HFFc6 (cell line): ENCODE results near the gene SLC32A1. TPM values are rescaled to one million over a fixed set of nuclear protein-coding genes. Genes with fewer than 3 reads are reported as not detected.

Experiments used
- DNase-seq: peaks from one replicate; pipeline ENCODE4 v3.0.0-alpha.2; 2018
- H3K27ac Mint-ChIP-seq: 2 replicates; pipeline ENCODE4 v1.8.0; 2020; ENCODE audit warnings: mild to moderate bottlenecking, mixed read lengths
- H3K27me3 Mint-ChIP-seq: 2 replicates; pipeline ENCODE4 v1.8.0; 2021; ENCODE audit warnings: mild to moderate bottlenecking, moderate library complexity, mixed read lengths; ENCODE audit not compliant: insufficient read depth
- H3K36me3 Mint-ChIP-seq: 2 replicates; pipeline ENCODE4 v1.8.0; 2021; ENCODE audit warnings: low read depth, mixed read lengths
- H3K4me1 Mint-ChIP-seq: 2 replicates; pipeline ENCODE4 v1.8.0; 2020; ENCODE audit warnings: low read depth, mixed read lengths
- H3K4me3 Mint-ChIP-seq: 2 replicates; pipeline ENCODE4 v1.8.0; 2020; ENCODE audit warnings: mild to moderate bottlenecking, moderate library complexity, mixed read lengths
- H3K9me3 Mint-ChIP-seq: 2 replicates; pipeline ENCODE4 v1.8.0; 2020; ENCODE audit warnings: mild to moderate bottlenecking, mixed read lengths
- CTCF ChIP-seq: fragments of 200-600 bp; sonication (generic); IDR thresholded peaks from 2 replicates; pipeline ENCODE4 v1.5.0; 2021; ENCODE audit warnings: antibody characterized with exemption, mild to moderate bottlenecking
- total RNA-seq, 6 experiments: library from RNA; stranded (reverse); fragmentation: NEBNext Ultra II Directional; extraction: Animal tissue kit (Norgen Biotek cat#: 25700); gene quantifications; 2 replicates in 1 of 6; 3 replicates in 5 of 6; pipeline ENCODE4 v1.2.3, GENCODE V29; 2021

SLC32A1 gene
- total RNA-seq, 6 experiments from 2014 or later = not detected

- H3K4me3 Mint-ChIP-seq = no peak overlapping the region
- H3K36me3 Mint-ChIP-seq = peaks cover 22% of the 10 kb centered on the region
- DNase-seq = no peak
Measured at GRCh38 chr20:38774167-38774566, 49.9 kb downstream of the SLC32A1 start.

GRCh38 chr20:38776363-38776762 is 52.1 kb downstream of the SLC32A1 start:
- no peak for DNase-seq
- no peaks in the 10 kb centered on the region for H3K27me3 Mint-ChIP-seq
- peaks cover 6% of the 10 kb centered on the region for H3K4me1 Mint-ChIP-seq
- no peak for TF ChIP-seq CTCF
- peaks cover 21% of the 10 kb centered on the region for H3K36me3 Mint-ChIP-seq
- H3K27ac Mint-ChIP-seq = no peak overlapping the region
- H3K9me3 Mint-ChIP-seq = no peaks in the 10 kb centered on the region
- H3K4me3 Mint-ChIP-seq = no peak overlapping the region

More at GRCh38 chr20:38774167-38774566, 49.9 kb downstream of the SLC32A1 start:
- no peak for TF ChIP-seq CTCF
- Mint-ChIP-seq H3K9me3 (no peaks in the 10 kb centered on the region), H3K4me1 (no peaks in the 10 kb centered on the region), H3K27me3 (no peaks in the 10 kb centered on the region; the same call in 1 of the 2 replicates), H3K27ac (no peak overlapping the region)

Other genes starting within 250 kb of the SLC32A1 start
- gene ADIG, start 143.3 kb upstream of the SLC32A1 start, total RNA-seq = not detected
- gene ARHGAP40, start 122.7 kb upstream of the SLC32A1 start, total RNA-seq = under 1 TPM in 5 of 6 experiments, not detected in 1; 0.09 to 0.75 (median 0.48) TPM
- 1 to 10 TPM; 3.2 to 4.3 (median 3.8) TPM for gene ACTR5, start 24.0 kb downstream of the SLC32A1 start, total RNA-seq
- not detected for gene PPP1R16B, start 81.2 kb downstream of the SLC32A1 start, total RNA-seq
- gene FAM83D, start 201.9 kb downstream of the SLC32A1 start, total RNA-seq = 10 to 100 TPM; 14.2 to 31.5 (median 29.2) TPM
- 1 to 10 TPM; 5.7 to 7.6 (median 6.8) TPM for gene DHX35, start 237.9 kb downstream of the SLC32A1 start, total RNA-seq